Stimulated activated CD8-positive, alpha-beta memory T cell treated with anti-CD3 and anti-CD28 coated beads, Interleukin-12 subunit alpha, Interleukin-12 subunit beta, amount 100 ng/mL, for 1 hour (primary cell): ENCODE results near the gene PDE6D.

Experiments used
- DNase-seq: peaks from one replicate; pipeline ENCODE4 v3.0.0-alpha.2; 2020; ENCODE audit warnings: low read depth

PDE6D gene

GRCh38 chr2:231780909-231781797, at the start of gene PDE6D:
PDE6D (minus strand) TSS chr2:231781282; CDS start chr2:231781114, 168 bp downstream.
- DNase-seq, result peak; percentile 95

- DNase-seq, result no peak
These were observed 40.8 kb upstream of the PDE6D start for GRCh38 chr2:231821908-231822307.

DNA sequence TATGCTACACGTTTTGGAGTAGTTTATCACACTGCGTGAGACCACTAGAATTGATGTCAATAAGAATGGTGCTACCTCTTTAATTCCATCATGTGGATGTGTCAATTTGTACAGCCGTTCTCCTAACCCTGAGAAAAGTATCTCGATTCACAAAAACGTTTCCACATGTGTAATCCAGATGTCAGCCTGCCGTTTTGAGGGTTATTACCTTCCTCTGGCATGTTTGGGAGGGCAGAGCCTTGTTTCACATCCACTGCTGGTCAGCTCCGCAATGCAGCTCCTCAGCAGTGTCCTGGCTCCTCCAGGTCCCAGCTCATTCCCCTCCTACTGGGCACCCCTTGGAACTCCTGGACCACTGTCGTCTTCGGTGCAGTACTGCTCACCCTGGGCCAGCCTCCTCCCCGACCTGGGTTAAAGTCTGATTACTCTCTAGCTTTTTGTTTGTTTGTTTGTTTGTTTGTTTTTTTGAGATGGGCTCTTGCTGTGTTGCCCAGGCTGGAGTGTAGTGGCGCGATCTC, 39.8 kb upstream of the PDE6D start:
- no peak for DNase-seq

- no peak for DNase-seq
These were observed 38.5 kb upstream of the PDE6D start for GRCh38 chr2:231819447-231820042.

DNA sequence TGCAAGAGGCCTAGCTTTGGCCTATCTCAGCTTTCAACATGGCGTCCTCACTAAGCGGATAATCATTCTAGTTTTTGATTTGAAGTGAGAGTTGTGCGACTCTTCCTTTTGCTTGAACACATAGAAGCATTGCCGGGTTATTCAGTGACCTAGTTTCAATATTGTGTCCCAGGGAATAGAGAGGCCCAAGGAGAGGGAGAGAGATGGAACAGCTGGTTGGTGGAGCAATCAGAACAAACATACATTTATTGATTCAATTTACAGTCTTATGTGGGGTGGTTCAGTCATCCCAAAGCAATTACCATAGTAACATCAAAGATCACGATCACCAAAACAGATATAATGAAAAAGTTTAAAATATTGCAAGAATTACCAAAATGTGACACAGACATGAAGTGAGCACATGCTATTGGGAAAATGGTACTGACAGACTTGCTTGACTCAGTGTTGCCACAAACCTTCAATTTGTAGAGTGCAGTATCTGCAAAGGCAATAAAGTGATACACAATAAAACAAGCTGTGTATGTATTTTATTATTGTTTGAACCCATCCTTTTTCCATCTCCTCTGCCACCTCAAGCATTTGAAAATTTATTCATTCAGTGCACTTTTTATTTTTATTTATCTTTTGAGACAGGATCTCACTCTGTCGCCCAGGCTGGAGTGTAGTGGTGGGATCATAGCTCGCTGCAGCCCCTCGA, 35.4 kb upstream of the PDE6D start:
- no peak for DNase-seq

DNA sequence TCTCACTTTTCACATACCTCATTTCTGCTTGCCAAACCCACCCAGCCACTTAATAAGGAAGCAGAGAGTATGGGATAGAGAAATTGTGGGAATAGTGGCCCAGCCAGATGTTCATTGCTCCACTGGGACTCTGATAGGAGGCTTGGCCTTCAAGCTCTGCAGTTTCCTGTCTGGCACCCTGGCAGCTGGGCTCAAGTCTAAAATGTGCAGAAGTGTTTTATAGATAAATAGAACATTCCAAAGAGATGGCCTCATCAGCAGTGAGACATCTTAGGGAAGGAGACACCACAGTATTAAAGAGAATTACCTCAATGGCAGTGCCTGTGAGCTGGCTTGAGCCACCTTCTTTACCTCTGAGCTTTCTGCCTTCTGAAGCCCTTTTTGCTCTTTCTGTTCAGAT, 29.8 kb upstream of the PDE6D start:
- no peak for DNase-seq

DNA sequence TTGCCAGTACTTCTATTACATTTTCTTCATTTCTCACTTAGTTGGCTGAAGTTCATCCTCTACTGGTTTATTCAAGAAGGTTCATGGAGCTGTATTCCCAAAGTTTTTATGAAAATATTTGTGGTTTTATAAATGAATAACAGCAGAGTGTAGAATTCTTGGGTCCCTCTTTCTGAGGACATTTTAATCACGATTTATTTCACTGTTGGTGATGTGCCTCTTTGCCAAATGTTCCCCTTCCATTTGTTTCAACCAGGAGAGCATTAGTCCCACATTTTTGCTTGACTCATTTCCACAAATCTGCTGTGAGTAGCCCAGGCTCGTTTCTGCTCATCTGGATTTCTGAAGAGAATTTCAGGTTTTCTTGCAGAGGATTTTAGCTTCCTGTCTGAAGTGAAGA, 25.9 kb upstream of the PDE6D start:
- no peak for DNase-seq

GRCh38 chr2:231803501-231804138, 22.5 kb upstream of the PDE6D start:
- DNase-seq, result no peak

DNA sequence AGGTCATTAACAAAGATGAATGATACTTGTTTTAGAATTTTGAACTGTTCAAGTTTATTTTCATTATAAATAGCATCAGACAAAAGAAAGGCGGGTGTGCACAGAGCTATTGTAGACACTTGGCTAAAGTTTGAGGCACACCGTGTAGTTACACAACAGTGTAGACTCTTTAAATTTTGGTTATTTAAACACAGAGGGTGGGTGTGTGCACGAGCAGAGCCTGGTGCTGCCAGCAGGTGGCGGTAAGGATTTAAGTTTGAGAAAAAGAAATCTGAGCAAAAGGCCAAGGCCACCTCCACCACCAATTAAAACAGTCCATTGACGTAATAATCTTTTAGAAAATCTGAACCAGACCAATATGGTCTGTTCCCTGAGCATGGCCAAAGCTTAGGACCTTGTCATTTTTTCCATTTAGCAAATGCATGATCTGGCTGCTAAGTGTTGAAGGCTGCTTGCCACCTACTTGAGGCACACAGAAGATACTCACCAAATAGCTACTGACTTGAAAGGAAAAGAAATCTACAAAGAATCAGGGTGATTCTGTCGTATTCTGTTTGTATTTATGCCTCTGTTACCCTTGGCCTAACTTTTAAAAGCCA, 19.5 kb upstream of the PDE6D start:
- no peak for DNase-seq

DNA sequence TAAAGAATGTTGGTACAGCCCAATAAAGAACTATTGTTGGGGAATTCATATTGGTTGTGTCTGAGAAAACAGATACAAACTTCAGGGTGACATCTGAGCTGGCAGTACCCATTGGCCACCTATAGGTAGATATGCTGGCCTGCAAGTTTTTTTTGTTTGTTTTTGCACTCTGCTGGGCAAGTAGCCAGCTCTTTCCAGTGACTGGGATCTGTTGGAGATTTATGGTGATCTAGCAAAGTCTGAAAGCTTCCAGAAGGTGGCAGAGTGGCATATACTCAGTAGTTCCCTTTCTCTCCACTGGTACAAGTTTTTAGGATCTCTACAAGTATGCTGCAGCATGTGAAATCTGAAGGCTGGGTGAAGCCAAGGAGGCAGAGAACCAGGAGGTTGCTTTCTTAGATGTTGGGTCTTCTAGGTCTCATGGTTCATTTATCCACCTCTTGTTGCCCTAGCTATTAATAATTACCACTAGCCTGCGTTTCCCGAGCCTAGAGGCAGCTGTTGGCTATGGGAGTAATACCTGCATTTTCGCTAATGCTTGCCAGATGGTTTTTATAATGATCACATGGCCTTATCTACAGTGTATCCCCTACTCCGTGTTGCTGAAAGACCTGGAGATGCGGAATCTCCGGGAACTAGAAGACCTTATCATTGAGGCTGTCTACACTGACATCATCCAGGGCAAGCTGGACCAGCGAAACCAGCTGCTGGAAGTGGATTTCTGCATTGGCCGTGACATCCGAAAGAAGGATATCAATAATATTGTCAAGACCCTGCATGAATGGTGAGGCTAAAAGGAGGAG, 14.6 kb upstream of the PDE6D start:
- DNase-seq, result no peak

DNA sequence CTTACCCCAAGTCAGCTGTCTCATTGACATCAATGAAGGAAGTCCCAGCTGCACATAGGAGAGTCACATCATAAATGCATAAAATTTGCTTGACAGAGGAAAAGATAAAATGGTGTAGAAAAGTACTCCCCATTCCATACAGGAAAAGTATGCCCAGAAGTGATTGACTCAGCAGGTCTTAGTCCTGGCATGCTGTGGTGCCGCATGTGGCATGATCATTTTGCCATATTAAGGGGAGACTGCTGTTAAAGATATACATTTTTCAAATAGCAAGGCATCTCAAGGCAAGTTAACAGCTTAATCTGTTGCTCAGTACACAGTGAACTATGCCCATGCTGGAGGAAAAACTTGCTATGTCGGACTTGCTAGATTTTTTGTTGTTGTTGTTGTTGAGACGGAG, 13.3 kb upstream of the PDE6D start:
- no peak for DNase-seq

DNA sequence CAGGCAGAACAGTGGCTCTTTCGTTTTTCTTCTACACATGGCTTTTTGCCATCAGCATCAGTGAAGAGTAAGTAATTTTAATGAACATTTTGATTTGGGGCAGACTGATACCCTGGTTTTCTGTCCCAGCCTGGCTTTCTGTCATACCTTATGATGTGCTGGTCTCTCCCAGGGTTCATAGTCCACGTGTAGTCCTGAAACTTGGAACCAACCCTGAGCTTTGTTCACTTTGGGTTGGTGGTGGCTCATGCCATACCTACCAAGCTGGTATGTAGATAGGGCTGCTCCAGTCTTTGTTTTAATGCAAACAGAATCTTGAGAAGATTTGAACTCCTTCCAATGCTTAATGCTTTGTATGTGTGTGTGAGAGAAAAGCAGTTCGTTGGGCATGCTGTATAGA, 10.0 kb upstream of the PDE6D start:
- DNase-seq, result no peak

DNA sequence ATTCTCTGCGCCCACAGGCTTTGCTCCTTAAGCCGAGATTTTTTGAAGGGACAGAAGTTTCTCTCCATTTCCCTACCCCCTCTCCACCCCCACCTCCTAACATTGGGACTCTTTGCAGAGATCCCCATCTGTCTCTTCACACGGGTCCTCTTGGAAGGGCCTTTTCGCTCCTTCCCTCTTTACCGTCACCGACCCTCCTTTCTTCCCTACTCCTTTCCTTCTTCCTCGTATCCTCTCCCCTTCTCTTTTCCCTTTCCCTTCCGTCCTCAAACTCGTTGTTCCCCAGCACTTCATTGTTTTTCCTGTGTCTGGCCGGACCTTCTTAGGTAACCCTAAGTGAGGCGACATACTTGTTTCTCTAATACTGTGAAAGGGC, 5.8 kb upstream of the PDE6D start:
- DNase-seq, result no peak

GRCh38 chr2:231786177-231786916, 5.3 kb upstream of the PDE6D start, which contains the start of gene COPS7B:
COPS7B (plus strand) TSS chr2:231786445; CDS start chr2:231788571, 2,126 bp downstream.
- DNase-seq, result peak; percentile 64

DNA sequence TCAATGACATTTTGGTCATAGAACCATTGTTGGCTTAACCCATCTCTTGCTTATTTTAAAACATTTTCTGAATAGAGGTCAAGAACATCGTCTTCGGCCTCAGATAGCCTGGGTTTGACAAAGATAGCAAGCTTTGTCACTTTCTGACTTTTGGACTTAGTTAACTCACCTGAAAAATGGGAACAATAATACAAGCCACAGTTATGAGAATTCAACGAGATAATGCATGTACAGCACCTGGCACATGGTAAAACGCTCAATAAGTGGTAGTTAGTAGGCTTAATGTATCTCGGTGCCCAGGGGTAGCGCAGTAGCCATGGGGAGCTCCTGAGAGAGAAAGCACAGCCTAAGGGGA, 4.7 kb upstream of the PDE6D start:
- no peak for DNase-seq

GRCh38 chr2:231785413-231785812, 4.3 kb upstream of the PDE6D start:
- no peak for DNase-seq

GRCh38 chr2:231781798-231782726, 980 bp upstream of the PDE6D start:
- DNase-seq, result no peak

- DNase-seq, result no peak
These were observed 766 bp downstream of the PDE6D start for GRCh38 chr2:231780123-231780908.
